DND-41 (cell line): ENCODE data around the gene CSF3R.

Experiments
- ATAC-seq: fragments of 200-7000 bp; cut with Tn5 transposase; 3 replicates; pipeline ENCODE4 v1.9.1; 2021; ENCODE audit warnings: low read depth; ENCODE audit not compliant: insufficient read depth
- DNase-seq: peaks from one replicate; pipeline ENCODE4 v3.0.0-alpha.2; 2020
- H2AFZ ChIP-seq: 2 replicates; pipeline ENCODE4 v1.6.0; 2012; ENCODE audit warnings: low read depth, low read length
- H3K27ac ChIP-seq: 2 replicates; pipeline ENCODE4 v1.5.1; 2012; ENCODE audit warnings: low read length, inconsistent platforms
- H3K27me3 ChIP-seq: fragments of 200-600 bp; sonication (generic); 2 replicates; pipeline ENCODE4 v1.6.0; 2012; ENCODE audit warnings: low read length, mild to moderate bottlenecking, inconsistent platforms; ENCODE audit not compliant: insufficient read depth, poor library complexity
- H3K36me3 ChIP-seq: 2 replicates; pipeline ENCODE4 v1.5.1; 2012; ENCODE audit warnings: low read length, inconsistent platforms; ENCODE audit not compliant: insufficient read depth
- H3K4me1 ChIP-seq: 2 replicates; pipeline ENCODE4 v1.5.1; 2012; ENCODE audit warnings: mild to moderate bottlenecking, low read length; ENCODE audit not compliant: insufficient read depth
- H3K4me2 ChIP-seq: 2 replicates; pipeline ENCODE4 v1.6.0; 2012; ENCODE audit warnings: mild to moderate bottlenecking, moderate library complexity, low read length, inconsistent platforms; ENCODE audit not compliant: insufficient read depth
- H3K4me3 ChIP-seq, 2 experiments: fragments of 200-600 bp in 1 of 2; shearing (Covaris generic) in 1 of 2; 2 replicates each; pipeline ENCODE4 v1.5.1; 2012 to 2016; ENCODE audit warnings: inconsistent platforms in 2 of 2, low read length in 2 of 2, mild to moderate bottlenecking in 2 of 2, low read depth in 1 of 2, moderate library complexity in 1 of 2
- H3K79me2 ChIP-seq: 2 replicates; pipeline ENCODE4 v1.6.0; 2012; ENCODE audit warnings: low read length, inconsistent platforms; ENCODE audit not compliant: insufficient read depth
- H3K9ac ChIP-seq: 2 replicates; pipeline ENCODE4 v1.6.0; 2012; ENCODE audit warnings: low read depth, mild to moderate bottlenecking, inconsistent platforms, low read length, moderate library complexity
- H3K9me3 ChIP-seq: 2 replicates; pipeline ENCODE4 v1.5.1; 2012; ENCODE audit warnings: low read length, moderate library complexity, mild to moderate bottlenecking, inconsistent platforms; ENCODE audit not compliant: insufficient read depth, severe bottlenecking
- H4K20me1 ChIP-seq: 2 replicates; pipeline ENCODE4 v1.6.0; 2012; ENCODE audit warnings: low read length; ENCODE audit not compliant: insufficient read depth
- CTCF ChIP-seq: IDR thresholded peaks from 2 replicates; pipeline ENCODE4 v1.5.1; 2012; ENCODE audit warnings: borderline replicate concordance, low read length, moderate library complexity, mild to moderate bottlenecking; ENCODE audit not compliant: poor library complexity, severe bottlenecking; ENCODE audit errors: extremely low read depth
- EZH2 ChIP-seq: IDR thresholded peaks from 3 replicates; pipeline ENCODE4 v1.6.1; 2012; ENCODE audit warnings: borderline replicate concordance, low read depth, mild to moderate bottlenecking, moderate library complexity, low read length, inconsistent platforms; ENCODE audit not compliant: severe bottlenecking

The CSF3R gene

DNA sequence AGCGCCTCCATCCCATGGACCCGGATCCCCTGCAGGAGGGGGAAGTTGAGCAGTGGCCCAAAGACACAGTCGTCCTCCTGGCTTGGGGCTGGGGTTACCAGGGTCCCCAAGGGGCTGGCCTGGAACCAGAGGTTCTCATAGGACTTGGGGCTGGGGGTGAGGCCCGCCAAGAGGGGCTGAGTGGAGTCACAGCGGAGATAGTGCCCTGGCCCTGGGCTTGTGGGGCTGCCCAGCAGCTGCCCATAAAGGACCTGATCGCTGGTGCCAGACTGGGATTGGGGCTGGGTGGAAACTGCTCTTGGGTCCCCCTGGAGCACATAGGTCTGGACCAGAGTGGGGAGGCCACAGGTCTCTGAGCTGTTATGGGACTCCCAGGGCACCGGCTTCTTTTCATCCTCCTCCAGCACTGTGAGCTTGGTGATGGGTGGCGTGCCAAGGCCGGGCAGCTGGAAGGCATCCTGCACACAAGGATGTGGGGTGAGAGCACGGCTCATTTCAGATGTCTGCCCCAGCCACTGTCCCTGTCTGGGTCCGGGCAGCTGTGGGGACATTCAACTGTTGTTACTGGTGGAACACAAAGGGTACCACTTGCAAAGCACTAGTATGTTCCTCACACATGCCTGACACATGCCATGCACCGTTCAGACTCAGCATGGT lies 16.2 kb downstream of the CSF3R start:
- Histone ChIP-seq H3K79me2 (peaks cover 25% of the 10 kb centered on the region), H3K4me1 (peaks cover 34% of the 10 kb centered on the region), H2AFZ (no peak overlapping the region), H3K27ac (no peak overlapping the region), H3K36me3 (peaks cover 14% of the 10 kb centered on the region), H3K4me2 (no peak overlapping the region), H4K20me1 (0 out of 2 replicates have a peak, but pooled peaks cover 4% of the 10 kb centered on the region), H3K9me3 (no peaks in the 10 kb centered on the region), H3K9ac (no peak overlapping the region), H3K4me3 (no peak overlapping the region), H3K27me3 (no peaks in the 10 kb centered on the region)
- DNase-seq, result no peak
- ATAC-seq, result no peak
- no peak for TF ChIP-seq EZH2
- TF ChIP-seq CTCF, result no peak

GRCh38 chr1:36465731-36466369 lies 16.9 kb downstream of the CSF3R start:
- Histone ChIP-seq H3K27me3 (no peaks in the 10 kb centered on the region), H3K4me3 (no peak overlapping the region), H3K4me2 (0 out of 2 replicates have a peak overlapping the region, but pooled peaks have one; percentile 99), H3K79me2 (peaks cover 25% of the 10 kb centered on the region), H3K36me3 (peaks cover 21% of the 10 kb centered on the region), H3K9me3 (no peaks in the 10 kb centered on the region), H3K4me1 (peaks cover 41% of the 10 kb centered on the region), H3K9ac (no peak overlapping the region), H2AFZ (no peak overlapping the region), H3K27ac (no peak overlapping the region), H4K20me1 (0 out of 2 replicates have a peak, but pooled peaks cover 4% of the 10 kb centered on the region)
- ATAC-seq (no peak), DNase-seq (no peak)
- no peak for TF ChIP-seq EZH2
- no peak for TF ChIP-seq CTCF

DNA sequence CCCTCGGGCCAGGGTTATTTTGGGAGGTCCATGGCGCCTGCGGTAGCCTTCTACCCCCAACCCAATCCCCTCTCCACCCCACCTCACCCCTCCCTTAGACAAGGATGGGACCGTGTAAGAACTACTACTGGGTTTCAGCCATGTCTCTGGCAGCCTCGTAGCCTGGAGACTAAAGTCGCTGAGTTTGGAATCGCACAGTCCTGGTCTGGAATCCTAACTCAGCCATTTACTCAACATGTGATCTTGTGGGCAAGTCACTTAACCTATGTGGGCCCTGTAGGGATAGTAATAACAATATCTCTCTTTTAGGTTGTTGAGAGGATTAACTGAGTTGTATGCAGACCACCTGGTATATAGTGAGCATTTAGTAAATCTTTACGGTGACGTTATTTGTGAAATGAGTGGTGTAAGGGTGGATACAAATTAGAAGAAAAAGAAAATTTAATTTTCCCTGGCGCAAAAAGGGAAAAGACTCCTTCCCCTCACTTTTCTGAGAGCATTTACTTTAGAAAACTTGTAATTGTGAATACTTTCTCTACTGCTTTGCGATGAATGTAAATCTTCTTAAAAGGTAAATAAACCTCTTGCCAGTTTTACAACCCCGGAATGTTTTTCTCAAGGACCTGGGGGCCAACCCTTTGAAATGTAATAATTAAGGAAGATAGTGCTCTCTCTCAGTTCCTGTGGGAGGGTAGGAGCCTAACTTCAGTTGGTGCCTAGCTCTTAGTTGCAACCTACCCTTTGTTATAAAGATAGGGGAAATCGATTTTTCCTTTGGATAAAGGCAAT lies 17.9 kb downstream of the CSF3R start:
- no peak for TF ChIP-seq CTCF
- TF ChIP-seq EZH2, result no peak
- Histone ChIP-seq H3K9ac (peak overlapping the region; percentile 86), H3K27ac (peak overlapping the region; percentile 93), H3K79me2 (peaks cover 25% of the 10 kb centered on the region), H3K27me3 (no peaks in the 10 kb centered on the region), H4K20me1 (0 out of 2 replicates have a peak, but pooled peaks cover 4% of the 10 kb centered on the region), H3K4me1 (peaks cover 43% of the 10 kb centered on the region), H3K36me3 (peaks cover 30% of the 10 kb centered on the region), H3K4me2 (peak overlapping the region; percentile 99), H2AFZ (peak overlapping the region; percentile 95), H3K9me3 (no peaks in the 10 kb centered on the region), H3K4me3 (peak overlapping the region; percentile 97 to 98)
- ATAC-seq, result peak; percentile 68
- no peak for DNase-seq
